ENCODE results near the gene ZNRF2.
"Not testable (repeated sequence)": the region's sequence is repeated elsewhere in the genome, so short reads cannot be mapped to it uniquely, and the experiment has no call there.

ZNRF2 gene

DNA sequence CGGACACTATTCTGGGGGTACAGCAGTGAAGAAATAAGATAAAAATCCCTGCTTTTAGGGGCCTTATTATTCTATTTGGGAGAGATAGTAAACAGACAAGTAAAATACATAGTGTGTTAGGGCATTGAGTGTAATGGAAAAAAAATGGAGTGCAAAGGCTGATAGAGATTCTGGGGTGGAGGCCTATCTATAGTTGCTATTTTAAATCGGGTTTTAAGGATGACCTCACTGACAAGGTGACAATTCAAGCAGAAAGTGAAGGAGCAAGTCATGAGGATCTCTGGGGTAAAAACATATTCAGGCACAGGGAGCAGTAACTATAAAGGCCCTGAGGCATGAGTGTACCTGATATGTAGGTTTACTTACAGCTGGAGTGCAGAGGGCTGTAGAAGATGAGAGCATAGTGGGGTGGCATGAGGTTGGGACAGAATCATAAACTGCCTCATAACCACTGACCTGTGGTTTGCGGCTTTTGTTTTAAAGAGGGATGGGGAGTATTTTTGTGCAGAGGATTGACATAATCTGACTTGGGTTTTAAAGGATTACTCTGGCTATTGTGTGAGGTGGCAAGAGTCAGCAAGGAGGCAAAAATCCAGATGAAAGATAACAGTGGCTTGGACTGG, 8.1 kb downstream of the ZNRF2 start:
- not testable (repeated sequence) for DNase-seq

DNA sequence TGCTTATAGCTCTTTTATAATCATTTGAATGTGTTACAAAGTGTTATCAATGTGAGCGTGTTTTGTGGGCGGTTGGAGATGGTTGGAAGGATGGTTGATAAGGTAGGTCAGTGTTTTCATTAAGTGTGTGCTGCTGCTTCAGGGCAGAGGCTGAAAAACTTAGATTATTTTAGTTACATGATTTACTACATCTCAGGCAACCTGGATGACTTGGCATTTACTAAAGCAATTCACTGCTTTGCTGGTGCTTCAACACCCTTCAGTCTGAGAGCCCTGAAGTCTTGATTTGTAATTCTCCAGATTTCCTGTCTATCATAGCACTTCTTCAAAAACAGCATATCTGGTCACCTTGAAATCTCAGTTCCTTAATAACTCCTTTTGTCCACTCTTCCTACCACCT, 11.9 kb downstream of the ZNRF2 start:
- not testable (repeated sequence) for DNase-seq

- not testable (repeated sequence) for DNase-seq
Measured at GRCh38 chr7:30297499-30297898, 13.1 kb downstream of the ZNRF2 start.

GRCh38 chr7:30298409-30298808, 14.0 kb downstream of the ZNRF2 start:
- not testable (repeated sequence) for DNase-seq

- no peak for DNase-seq
Measured at GRCh38 chr7:30301751-30302150, 17.4 kb downstream of the ZNRF2 start.

GRCh38 chr7:30302656-30303311, 18.4 kb downstream of the ZNRF2 start:
- no peak for DNase-seq

- no peak for DNase-seq
Measured at GRCh38 chr7:30303312-30304039, 19.1 kb downstream of the ZNRF2 start.

DNA sequence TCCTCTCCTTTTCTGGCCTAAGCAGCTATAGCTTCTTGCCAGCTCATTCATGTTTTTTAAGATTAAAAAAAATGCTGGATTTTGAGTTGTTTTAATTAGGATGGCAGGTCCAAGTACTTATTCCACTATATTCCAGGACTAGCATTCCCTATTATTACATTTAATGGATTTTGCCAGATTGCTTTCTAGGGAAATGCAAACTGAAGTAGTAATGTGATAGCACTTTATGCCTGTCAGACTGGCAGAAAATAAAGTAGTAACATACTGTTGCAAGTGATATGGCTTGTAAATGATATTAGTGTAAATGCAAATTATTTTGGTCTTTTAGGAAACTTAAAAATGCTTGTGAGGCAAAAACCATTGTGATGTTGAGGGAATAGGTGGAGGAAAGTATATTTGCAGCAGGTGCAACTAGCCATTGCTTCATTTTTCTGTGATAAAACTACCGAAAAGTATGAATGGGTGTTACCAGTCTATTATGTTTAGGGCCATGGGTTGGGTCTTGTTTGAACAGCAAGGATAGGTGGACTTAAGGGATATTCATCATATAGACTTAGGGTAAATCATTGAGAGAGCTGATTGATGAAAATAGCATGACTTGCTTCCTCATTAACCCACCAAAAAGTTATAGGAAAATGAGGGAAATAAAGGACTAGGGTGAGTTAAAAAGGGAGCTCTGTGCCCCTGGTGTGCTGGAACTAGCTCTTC, 19.9 kb downstream of the ZNRF2 start:
- no peak for DNase-seq

GRCh38 chr7:30306976-30307375, 22.6 kb downstream of the ZNRF2 start:
- DNase-seq, result no peak

DNA sequence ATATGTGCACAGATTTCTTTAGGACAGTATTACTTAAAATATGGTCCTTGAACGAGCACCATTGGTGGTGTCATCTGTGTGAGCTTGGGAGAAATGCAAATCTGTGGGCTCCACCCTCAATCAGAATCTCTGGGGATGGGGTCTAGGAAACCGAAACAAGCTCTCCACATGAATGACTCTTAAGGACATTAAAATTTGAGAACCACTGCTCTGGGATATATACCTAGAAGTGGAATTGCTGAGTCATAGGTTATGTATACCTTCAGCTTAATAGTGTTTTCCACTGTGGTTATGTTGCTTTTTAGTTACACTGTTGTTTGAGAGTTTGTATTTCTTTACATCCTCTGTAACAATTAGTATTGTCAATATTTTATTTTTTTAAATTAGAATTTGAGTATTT, 24.0 kb downstream of the ZNRF2 start:
- peak; percentile 23 for DNase-seq

DNA sequence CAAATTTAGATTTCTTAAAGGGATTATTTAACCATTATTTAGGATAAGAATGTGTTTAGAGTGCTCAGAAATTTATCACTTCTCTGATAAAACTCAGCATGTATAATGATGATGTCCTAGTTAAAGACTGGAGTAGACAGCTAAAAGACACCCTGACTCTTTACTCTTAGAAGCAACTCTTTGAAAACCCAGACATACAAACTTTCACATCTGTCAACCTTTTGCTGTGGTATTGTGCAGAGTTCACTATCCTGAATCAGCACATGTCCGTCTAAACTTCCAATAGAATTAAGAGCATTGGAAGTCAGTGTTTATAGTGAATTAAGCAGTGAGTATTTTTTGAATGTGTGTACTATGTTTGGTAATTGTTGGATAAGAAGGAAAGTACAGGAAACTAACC, 24.9 kb downstream of the ZNRF2 start:
- no peak for DNase-seq

DNA sequence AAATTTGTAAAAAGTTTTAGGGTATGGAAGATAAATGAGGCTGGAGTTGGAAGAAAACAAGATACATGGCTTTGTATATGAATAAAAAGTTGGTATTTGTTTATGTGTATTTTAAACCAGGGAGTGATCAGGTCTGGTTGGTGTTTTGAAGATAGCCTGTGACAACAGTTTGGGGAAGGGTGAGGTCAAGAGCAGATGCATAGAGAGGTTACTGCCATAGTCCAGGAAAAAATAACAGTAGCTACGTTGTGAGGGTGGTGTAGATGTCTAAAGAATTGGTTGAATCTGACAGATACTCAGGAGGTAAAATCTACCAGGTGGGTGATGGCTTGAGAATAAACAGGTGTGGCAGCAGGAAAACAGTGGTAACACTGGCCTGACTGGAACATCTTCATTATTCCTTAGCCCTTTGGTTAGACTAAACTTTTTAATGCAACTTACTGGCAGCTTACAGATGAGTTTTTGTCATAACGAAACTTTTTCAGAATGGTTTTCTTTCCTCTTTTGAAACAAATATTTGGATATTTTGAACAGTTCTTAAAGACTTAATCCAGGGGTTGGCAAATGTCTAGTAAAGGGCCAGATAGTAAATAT, 25.5 kb downstream of the ZNRF2 start:
- DNase-seq, result peak; percentile 35

DNA sequence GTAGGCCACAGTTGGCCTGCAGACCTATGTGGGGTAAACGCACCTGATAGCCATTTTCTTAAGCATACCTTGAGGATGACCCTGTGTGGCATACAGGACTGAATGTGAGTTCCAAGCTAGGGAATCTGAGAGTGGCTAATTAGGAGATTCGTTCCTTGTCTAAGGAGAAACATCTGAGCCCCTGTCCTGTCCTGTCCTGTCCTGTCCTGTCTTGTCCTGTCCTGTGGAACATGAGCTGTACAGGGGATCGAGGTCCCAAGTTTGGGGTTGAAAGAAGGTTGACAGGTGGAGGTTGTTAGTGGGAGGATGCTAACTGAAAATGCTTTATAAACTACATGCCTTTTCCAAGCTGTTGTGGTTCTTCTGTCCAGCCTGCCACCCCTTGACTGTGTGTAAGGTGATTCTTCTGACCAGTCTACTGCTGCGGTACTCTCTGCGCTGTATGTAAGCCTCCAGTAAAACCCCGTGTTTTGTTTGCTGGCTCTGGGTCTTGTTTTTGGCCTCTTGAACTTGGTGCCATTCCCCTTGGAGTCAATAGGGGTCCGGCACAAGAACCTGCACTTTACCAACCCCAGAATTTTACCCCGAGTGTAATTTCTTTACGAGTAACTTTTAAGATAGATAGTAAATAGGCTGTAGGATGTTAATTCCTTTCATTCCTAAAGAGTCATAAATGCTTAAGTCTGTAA, 26.4 kb downstream of the ZNRF2 start:
- no peak for DNase-seq

- no peak for DNase-seq
Measured at GRCh38 chr7:30312178-30312577, 27.8 kb downstream of the ZNRF2 start.

GRCh38 chr7:30313348-30313747, 29.0 kb downstream of the ZNRF2 start:
- no peak for DNase-seq

DNA sequence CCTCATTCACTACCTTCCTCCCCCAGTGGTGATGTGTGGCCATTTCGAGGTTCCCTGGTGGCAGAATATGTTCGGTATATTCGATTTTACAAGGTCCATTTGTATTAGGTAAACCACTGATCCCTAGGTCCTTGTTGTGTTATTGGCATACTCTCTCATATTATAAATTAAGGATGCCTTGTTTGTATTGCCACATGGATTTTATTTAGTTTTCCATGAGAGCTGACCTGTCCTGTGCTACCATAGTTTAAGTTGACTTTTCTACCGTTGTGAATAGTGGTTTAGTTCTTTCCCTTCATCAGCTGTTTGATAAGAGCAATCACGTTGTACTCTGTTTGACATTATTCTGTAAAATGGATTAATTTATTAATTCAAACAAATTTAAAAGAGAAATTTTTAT, 29.4 kb downstream of the ZNRF2 start:
- no peak for DNase-seq

DNA sequence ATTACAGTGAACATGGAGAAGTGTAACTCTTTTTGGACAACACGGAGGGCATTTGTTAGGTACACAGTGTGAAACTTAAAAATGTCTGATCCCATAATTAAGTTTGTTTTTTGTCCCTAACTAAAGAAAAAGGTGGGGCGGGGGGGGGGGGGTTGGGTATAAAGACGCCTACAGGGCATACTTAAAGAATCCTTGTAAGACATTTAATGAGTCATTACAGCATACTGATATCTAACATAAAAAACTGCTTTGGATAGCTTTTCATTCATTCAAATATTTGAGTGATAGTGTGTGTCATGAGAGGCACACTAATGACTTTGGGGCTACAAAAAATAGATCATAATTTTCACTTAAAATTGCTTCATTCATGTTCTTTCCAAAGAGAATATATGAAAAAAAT, 31.2 kb downstream of the ZNRF2 start:
- no peak for DNase-seq

GRCh38 chr7:30320392-30320791, 36.0 kb downstream of the ZNRF2 start:
- DNase-seq, result no peak

DNA sequence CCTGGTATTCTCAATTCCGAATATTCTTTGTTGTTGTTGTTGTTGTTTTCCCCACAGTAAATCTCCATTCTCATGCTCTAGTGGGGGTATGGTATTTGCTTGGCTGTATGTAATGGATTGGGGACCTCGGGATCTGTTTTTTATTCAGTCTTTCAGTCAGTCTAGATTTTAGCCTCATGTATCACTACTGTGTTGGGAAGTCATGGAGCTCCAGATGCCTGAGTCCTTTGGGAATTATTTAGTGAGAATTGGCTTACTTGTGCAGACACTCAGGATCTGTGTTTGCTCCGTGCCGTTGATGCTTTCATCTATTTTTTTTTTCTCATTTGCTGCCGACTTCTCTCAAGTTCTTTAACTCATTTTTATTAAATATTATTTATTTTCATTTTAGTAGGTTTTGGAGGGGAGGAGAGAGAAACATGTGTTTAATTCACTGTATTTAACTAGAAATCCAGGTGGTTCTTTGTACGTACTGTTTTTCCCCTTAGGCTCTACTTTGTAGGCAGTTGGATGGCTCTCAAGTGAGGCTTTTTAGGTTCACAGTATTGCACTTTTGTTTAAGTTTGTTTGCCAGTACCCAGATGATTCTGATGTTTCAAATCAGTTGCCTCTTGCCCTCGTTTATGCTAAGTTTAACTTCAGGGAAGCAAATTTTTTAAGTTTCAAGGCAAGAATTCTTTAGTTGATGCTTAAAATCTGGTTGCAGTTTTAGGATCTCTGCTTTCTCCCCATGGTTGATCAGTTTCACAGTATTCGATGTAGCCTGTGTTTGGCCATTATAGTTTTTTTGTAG, 36.9 kb downstream of the ZNRF2 start:
- DNase-seq, result no peak

DNA sequence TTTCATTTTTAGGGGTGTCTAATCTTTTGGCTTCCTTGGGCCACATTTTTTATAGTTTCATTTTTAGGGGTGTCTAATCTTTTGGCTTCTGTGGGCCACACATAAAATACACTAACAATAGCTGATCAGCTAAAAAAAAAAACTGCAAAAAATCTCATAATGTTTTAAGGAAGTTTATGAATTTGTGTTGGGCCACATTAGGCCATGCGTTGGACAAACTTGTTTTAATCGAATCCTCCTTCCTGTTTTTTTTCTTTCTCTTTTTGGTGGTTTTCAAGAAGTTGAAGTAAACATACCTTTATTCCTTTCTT, 37.4 kb downstream of the ZNRF2 start:
- peak; percentile 40 for DNase-seq

DNA sequence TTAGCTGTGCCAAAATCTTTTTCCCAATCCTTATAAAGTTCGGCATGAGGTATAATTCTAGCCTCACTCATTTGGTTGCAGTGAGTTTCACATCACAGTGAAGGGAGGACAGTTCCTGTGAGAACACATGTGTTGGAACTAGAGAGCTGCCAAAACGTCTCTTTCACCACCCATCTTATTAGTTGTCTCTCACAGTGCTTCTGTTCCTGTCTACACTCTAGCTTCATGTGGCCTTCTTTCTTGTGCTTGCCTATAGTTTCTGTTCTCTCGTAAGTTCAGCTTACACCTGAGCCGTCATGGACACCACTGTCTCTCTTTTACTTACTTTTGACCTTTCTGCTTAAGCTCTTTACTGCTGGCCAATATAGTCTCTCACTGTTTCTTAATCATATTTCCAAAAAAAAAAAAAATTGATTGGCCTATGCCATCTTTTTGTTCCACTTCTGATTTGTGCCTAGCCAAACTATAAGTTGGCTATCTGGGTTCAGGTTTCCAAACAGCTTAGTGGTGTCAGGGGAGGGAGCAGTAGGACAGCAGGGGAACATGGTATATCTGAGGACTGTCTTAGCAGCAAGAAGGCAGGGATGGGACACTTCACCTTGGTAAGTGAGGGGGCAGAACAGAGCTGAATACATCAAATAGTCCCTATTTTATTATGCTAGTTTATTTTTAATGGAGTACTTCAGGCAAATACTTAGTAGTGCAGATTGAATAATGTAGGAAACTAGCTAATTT, 38.0 kb downstream of the ZNRF2 start:
- peak; percentile 24 for DNase-seq

Measured in suppressor macrophage treated with lipopolysaccharide for 4 hours (primary cell).